Uterus (tissue), 2 donors: ENCODE measurements around the gene PPIE.

ENCODE experiments used
- POLR2A ChIP-seq, 2 donors: fragments of 450-650 bp; IDR thresholded peaks; one replicate each; pipeline ENCODE4 v1.6.1; 2016; ENCODE audit warnings: antibody characterized with exemption in 2 of 2, mild to moderate bottlenecking in 1 of 2, moderate library complexity in 1 of 2
- TF ChIP-seq, protein P1 (sequence below), 4 experiments: fragments of 200-600 bp in 2 of 4; fragments of 450-650 bp in 2 of 4; sonication (generic) in 2 of 4; IDR thresholded peaks; one replicate each; pipeline ENCODE4 v1.5.1; 2016 to 2019; ENCODE audit warnings: antibody characterized with exemption in 4 of 4, mild to moderate bottlenecking in 2 of 4, moderate library complexity in 1 of 4

DNA sequence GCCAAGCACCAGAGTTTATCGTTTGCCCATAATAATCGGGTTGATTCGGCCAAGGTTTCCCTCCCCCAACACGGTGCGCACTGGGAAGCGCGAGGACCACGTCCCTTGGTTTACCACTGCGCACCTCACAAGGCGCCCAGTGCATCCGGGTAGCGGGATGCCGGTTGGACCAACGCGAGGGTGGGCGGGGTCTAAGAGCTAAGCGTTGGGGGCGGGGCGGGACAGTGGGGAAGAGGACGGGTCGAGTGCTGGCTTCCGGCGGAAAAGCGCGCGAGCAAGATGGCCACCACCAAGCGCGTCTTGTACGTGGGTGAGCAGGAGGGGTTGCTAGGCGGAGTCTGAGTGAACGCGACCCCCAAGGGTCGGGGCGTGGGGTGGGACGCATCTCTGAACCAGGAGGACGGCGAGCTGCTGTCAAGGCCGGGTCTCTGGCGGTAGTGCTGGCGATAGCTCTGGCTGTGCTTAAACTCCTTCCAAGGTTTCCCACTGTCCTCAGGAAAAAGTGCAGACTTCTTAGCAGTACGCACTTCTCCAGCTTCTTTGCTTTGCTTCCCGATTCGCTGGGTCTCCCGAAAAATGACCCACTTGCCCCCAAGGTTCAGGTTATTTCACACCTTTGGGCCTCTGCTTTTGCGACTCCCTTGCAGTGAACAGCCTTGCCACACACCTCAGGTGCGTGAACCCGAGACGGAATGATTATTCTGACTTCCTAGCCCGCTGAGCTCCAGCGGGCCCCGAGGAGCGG lies at the start of gene PPIE:
- TF ChIP-seq, protein P1, sequence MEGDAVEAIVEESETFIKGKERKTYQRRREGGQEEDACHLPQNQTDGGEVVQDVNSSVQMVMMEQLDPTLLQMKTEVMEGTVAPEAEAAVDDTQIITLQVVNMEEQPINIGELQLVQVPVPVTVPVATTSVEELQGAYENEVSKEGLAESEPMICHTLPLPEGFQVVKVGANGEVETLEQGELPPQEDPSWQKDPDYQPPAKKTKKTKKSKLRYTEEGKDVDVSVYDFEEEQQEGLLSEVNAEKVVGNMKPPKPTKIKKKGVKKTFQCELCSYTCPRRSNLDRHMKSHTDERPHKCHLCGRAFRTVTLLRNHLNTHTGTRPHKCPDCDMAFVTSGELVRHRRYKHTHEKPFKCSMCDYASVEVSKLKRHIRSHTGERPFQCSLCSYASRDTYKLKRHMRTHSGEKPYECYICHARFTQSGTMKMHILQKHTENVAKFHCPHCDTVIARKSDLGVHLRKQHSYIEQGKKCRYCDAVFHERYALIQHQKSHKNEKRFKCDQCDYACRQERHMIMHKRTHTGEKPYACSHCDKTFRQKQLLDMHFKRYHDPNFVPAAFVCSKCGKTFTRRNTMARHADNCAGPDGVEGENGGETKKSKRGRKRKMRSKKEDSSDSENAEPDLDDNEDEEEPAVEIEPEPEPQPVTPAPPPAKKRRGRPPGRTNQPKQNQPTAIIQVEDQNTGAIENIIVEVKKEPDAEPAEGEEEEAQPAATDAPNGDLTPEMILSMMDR (IDR thresholded peaks at IDR 0.05), result peak in 1 of 4 experiments; percentile 6
- TF ChIP-seq POLR2A (IDR thresholded peaks at IDR 0.05), result peak in 1 of 2 donors; percentile 38
